Stimulated activated CD4-positive, alpha-beta T cell treated with anti-CD3 and anti-CD28 coated beads, Interleukin-1b, Interleukin-23, amount 100 ng/mL, for 1 hour (primary cell): ENCODE results near the gene CYP4F8.
"Not testable (repeated sequence)": the region's sequence is repeated elsewhere in the genome, so short reads cannot be mapped to it uniquely, and the experiment has no call there.

Source experiments
- DNase-seq, 2 donors: peaks; one replicate each; pipeline ENCODE4 v3.0.0-alpha.2; 2020; ENCODE audit warnings: low read depth in 2 of 2

CYP4F8 gene

GRCh38 chr19:15644066-15644741 lies 29.2 kb downstream of the CYP4F8 start:
- DNase-seq: no peak

DNA sequence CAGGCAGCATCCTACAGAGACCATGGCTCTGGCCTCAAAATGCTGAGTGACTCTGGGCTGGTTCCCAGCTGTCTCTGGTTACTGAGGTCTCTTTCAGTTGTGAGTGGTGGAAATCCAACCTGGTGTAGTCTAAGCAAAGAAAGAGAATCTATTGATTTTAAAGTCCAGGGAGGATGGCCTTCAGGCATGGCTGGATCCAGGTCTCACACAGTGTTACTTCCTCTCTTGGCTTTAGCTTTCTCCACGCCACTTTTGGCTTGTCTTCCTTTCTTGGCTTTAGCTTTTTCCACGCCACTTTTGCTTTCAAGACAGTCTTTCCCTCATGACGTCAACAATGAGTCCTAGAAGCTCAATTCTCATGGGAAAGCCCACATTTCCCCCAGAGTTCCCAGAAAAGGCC lies 29.8 kb downstream of the CYP4F8 start:
- DNase-seq: no peak

DNA sequence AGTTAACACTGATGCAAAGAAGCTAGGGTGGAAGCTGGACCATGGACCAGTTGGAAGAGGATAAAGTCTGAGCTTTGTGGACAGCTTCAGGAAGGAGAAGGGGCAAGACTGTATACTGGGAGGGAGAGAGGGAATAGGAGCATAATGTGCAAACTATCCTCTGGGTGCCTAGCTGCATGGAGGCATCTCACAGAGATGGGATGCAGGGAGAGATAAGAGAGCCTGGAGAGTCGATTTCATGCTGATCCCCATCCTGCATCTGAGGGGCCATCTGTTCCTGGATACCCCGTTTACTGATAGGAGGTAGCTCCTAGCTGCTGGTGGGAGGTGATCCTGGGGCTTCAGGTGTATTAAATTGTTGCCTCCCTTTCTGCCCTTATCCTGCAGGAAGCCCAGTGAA lies 34.5 kb downstream of the CYP4F8 start:
- no peak for DNase-seq

- DNase-seq: not testable (repeated sequence)
Observed at GRCh38 chr19:15650123-15650522, 35.1 kb downstream of the CYP4F8 start.

DNA sequence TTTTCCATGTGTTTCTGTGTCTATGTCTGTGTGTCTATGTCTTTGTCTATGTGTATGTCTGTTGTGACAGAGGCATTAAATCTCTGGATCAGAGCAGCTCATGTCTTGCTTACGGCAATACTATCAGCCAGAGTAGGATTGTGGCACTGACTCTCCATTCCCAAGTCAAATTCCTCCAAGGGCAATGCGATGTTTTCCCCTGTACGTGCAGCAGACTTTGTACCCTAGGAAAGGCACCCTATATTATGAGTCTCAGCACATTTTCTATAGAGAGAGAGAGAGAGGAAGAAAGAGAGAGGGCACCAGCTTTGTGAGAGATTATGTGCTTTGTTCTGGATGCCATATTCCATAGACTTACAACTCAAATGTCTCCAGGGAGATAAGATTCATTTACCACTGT lies 36.8 kb downstream of the CYP4F8 start:
- no peak for DNase-seq

GRCh38 chr19:15652559-15653278 lies 37.7 kb downstream of the CYP4F8 start:
- no peak for DNase-seq

DNA sequence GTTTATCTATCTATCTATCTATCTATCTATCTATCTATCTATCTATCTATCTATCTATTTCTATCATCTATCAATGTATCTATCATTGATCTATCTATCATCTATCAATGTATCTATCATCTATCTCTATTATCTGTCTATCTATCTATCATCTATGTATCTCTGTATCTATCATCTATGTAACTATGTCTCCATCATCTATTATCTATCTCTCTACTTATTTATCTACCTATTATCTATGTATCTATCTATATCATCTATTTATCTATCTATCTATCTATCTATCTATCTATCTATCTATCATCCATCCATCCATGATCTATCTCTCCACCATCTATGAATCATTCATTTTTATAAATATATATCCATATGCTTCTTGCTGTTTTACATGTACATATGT lies 41.4 kb downstream of the CYP4F8 start:
- DNase-seq: no peak

DNA sequence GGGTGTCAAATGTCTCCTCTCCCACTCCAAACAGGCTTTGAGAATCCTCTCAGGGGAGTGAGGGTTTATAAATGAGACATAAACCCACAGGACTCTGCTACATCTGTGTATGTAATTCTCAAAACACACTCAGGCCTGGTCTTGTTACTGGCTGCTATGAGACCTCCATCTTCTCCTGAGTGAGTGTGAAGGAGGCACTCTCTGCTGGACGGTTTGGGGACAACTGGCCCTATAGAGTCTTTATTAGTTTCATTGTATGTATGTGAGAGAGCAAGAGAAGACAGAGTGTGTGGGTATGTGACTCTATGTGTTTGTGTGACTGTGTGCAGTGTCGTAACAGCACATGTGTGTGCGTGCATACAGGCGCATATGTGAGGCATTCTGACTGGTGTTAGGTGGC lies 48.2 kb downstream of the CYP4F8 start:
- no peak for DNase-seq

GRCh38 chr19:15666186-15666585 lies 51.2 kb downstream of the CYP4F8 start:
- no peak for DNase-seq

DNA sequence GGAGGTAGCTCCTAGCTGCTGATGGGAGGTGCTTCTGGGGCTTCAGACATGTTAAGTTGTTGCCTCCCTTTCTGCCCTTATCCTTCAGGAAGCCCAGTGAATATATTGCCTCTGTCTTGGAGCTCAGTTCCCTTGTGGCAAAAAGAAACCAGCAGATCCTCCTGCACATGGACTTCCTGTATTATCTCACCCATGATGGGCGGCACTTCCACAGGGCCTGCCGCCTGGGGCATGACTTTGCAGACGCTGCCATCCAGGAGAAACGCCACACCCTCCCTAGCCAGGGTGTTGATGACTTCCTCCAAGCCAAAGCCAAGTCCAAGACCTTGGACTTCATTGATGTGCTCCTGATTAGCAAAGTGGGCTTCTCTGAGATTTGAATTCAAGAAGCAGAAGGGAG lies 51.9 kb downstream of the CYP4F8 start:
- DNase-seq: no peak

- no peak for DNase-seq
Observed at GRCh38 chr19:15669440-15669839, 54.4 kb downstream of the CYP4F8 start.

DNA sequence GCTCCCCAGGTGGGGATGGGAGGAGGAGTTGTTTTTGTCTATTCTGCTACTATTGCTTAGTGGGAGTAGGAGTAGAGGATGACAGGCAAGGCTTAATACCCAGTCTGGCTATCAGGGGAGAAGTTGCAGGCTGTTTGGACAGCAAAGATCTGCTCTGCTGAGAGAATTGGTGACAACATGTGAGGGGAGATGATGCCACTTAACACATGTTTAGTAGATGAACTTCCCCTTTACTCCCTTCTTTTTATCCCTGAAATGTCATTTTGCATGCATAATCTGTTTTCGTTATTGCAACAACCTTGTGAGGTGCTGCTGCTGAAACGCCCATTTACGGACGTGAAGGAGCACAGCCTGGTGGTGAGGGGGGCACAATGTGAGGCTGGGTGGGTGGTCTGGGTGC lies 54.9 kb downstream of the CYP4F8 start:
- DNase-seq: no peak

DNA sequence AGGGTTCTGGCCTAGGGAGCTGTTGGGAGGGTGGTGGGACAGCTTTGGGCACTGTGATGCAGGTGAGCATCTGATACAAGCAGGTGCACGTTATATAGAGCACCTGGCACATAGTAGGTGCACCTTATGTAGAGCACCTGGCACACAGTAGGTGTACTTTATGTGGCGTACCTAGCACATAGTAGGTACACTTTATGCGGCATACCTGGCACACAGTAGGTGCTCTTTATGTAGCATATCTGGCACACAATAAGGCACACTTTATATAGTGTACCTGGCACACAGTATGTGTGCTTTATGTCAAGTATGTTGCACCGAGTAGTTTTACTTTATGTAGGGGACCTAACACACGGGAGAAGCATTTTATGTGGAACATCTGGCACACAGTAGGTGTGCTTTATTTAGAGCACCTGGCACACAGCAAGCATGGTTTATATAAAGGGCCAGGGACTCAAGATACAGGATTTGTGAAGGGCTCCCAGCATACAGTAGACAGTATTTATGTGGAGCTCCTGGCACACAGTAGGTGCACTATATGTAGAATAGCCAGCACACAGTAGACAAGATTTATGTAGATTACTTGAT lies 56.3 kb downstream of the CYP4F8 start:
- DNase-seq: no peak

DNA sequence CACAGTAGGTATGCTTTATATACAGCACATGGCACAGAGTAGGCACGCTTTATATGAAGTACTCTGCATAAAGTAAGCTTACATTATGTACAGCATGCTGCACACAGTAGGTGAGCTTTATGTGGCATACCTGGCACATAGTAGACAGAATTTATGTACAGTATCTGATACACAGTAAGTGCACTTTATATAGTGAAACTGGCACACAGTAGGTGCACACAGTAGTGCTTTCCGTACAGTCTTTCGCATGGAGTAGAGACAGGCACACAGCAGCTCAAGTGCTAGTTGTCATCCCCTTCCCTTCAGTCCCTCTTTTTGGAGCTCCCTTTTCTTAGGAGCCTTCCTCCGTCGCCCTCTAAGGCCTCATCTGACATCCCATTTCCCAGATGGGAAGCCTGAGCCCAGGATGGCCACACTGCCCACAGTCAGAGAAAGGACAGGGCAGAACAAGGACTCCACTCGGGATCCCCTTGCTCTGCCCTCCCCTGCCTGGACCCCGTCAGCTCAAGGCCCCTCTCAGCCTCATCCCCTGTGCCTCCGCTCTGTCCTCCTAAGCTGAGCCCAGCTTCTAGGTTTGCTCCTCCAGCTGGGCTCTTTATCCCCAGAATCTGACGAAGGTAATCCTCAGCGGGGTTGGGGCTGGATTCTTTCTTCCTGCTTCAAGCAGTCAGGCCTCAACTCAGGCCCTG lies 57.0 kb downstream of the CYP4F8 start:
- DNase-seq: no peak

GRCh38 chr19:15672580-15673175 lies 57.7 kb downstream of the CYP4F8 start, which contains the start of gene CYP4F12:
TSS of gene CYP4F12 (plus strand) at chr19:15673087. CDS start at chr19:15673530, 443 bp downstream.
- DNase-seq: no peak

DNA sequence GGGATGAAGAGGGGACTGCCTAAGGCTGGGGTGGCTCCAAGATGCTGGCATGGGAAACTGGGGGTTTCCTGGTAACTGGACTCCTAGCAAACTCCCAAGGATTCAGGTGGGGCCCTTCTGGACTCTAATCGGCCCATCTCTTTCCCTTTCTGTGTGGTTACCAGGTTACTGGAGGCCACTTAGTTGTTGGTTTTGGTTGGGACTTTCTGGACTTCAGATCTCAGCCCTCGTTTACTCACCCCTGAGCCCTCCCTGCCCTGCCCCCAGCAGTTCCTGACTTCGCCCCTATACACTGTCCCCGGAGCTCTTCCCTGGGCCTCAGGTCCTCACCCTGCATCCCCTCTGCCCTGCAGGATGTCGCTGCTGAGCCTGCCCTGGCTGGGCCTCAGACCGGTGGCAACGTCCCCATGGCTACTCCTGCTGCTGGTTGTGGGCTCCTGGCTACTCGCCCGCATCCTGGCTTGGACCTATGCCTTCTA lies 58.2 kb downstream of the CYP4F8 start:
- DNase-seq: no peak

DNA sequence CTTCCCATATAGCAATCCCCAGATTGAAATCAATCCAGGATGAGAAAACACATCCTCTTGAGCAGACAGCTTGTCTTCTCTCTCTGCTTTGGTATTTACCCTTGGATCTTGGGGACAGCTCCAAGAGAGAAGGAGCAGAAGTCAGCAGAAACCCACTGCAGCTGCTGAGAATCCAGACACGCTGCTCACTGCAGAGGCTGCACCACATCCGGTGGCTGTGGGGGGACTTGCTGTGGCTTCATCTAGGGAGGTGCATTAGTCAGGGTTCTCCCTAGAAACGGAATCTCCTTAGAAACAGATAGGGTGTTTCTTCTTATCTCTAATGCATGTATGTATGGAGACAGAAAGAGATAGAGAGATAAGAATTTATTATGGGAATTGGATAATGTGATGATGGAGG lies 60.5 kb downstream of the CYP4F8 start:
- no peak for DNase-seq

GRCh38 chr19:15679089-15679488 lies 64.1 kb downstream of the CYP4F8 start:
- DNase-seq: no peak

- not testable (repeated sequence) for DNase-seq
Observed at GRCh38 chr19:15679865-15680264, 64.8 kb downstream of the CYP4F8 start.
